Stimulated activated naive B cell treated with anti-CD40 and anti-IgM and Interleukin-4, amounts not matched to agents 10 μg/mL and 1 μg/mL and 100 μg/mL, for 72 hours (primary cell): Measurements from ENCODE around the gene POMGNT2.

Experiments
- ATAC-seq, 2 donors: fragments of 150-1000 bp; cut with Tn5 transposase; replicated peaks; 2 replicates each; pipeline ENCODE4 v1.10.0; 2021; ENCODE audit warnings: moderate library complexity in 1 of 2
- DNase-seq: peaks from one replicate; pipeline ENCODE4 v3.0.0; 2021
- H3K27ac Mint-ChIP-seq: one replicate; pipeline ENCODE4 v1.8.0; 2022; ENCODE audit warnings: mild to moderate bottlenecking, mixed read lengths
- H3K27me3 Mint-ChIP-seq, 2 donors: one replicate each; pipeline ENCODE4 v1.8.0; 2022; ENCODE audit warnings: mixed read lengths in 2 of 2
- H3K36me3 Mint-ChIP-seq, 2 donors: one replicate each; pipeline ENCODE4 v1.8.0; 2022; ENCODE audit warnings: mixed read lengths in 2 of 2, mild to moderate bottlenecking in 1 of 2
- H3K4me1 Mint-ChIP-seq, 2 donors: one replicate each; pipeline ENCODE4 v1.8.0; 2022; ENCODE audit warnings: mixed read lengths in 2 of 2, mild to moderate bottlenecking in 1 of 2
- H3K4me3 Mint-ChIP-seq, 2 donors: one replicate each; pipeline ENCODE4 v1.8.0; 2022; ENCODE audit warnings: mild to moderate bottlenecking in 2 of 2, mixed read lengths in 2 of 2, moderate library complexity in 1 of 2
- H3K9me3 Mint-ChIP-seq, 2 donors: one replicate each; pipeline ENCODE4 v1.8.0; 2022; ENCODE audit warnings: mixed read lengths in 2 of 2, mild to moderate bottlenecking in 1 of 2

POMGNT2 gene

GRCh38 chr3:43105596-43106292, at the start of gene POMGNT2:
Gene POMGNT2 (minus strand): TSS chr3:43106079. CDS start chr3:43081431, 24,648 bp downstream.
- peaks cover 0 to 7% of the 10 kb centered on the region in 2 donors for H3K27me3 Mint-ChIP-seq
- H3K27ac Mint-ChIP-seq, result peak within 1 kb of the TSS; percentile 31
- H3K4me1 Mint-ChIP-seq, result peaks cover 9 to 14% of the 10 kb centered on the region in 2 donors
- H3K4me3 Mint-ChIP-seq, result peak within 1 kb of the TSS; percentile 83 to 89
- DNase-seq (peak; percentile 72), ATAC-seq (peak; percentile 98)
- H3K36me3 Mint-ChIP-seq, result no peaks in the 10 kb centered on the region
- H3K9me3 Mint-ChIP-seq, result no peaks in the 10 kb centered on the region

- DNase-seq, result no peak
- no peak for ATAC-seq
- H3K36me3 Mint-ChIP-seq, result no peaks in the 10 kb centered on the region
- H3K27me3 Mint-ChIP-seq, result peaks cover 12 to 17% of the 10 kb centered on the region in 2 donors
- H3K4me3 Mint-ChIP-seq, result no peak overlapping the region
- H3K27ac Mint-ChIP-seq, result no peak overlapping the region
- H3K9me3 Mint-ChIP-seq, result no peaks in the 10 kb centered on the region
- H3K4me1 Mint-ChIP-seq, result no peaks in the 10 kb centered on the region
These were observed 49.1 kb upstream of the POMGNT2 start for GRCh38 chr3:43154980-43155379.

- DNase-seq, result no peak
- no peak for ATAC-seq
- Mint-ChIP-seq H3K27me3 (peaks cover 8 to 17% of the 10 kb centered on the region in 2 donors), H3K36me3 (no peaks in the 10 kb centered on the region), H3K4me1 (no peaks in the 10 kb centered on the region), H3K4me3 (no peak overlapping the region), H3K27ac (no peak overlapping the region), H3K9me3 (peaks cover 5 to 8% of the 10 kb centered on the region in 2 donors)
These were observed 47.6 kb upstream of the POMGNT2 start for GRCh38 chr3:43153216-43154083.

GRCh38 chr3:43152649-43153048, 46.8 kb upstream of the POMGNT2 start:
- Mint-ChIP-seq H3K27ac (no peak overlapping the region), H3K9me3 (peaks cover 5 to 8% of the 10 kb centered on the region in 2 donors), H3K27me3 (peaks cover 6 to 17% of the 10 kb centered on the region in 2 donors), H3K36me3 (no peaks in the 10 kb centered on the region), H3K4me1 (no peaks in the 10 kb centered on the region), H3K4me3 (no peak overlapping the region)
- no peak for ATAC-seq
- no peak for DNase-seq

- Mint-ChIP-seq H3K27ac (no peak overlapping the region), H3K27me3 (peaks cover 6 to 9% of the 10 kb centered on the region in 2 donors), H3K36me3 (no peaks in the 10 kb centered on the region), H3K9me3 (peaks cover 7 to 8% of the 10 kb centered on the region in 2 donors), H3K4me1 (no peaks in the 10 kb centered on the region), H3K4me3 (no peak overlapping the region)
- no peak for DNase-seq
- no peak for ATAC-seq
These were observed 42.2 kb upstream of the POMGNT2 start for GRCh38 chr3:43148033-43148432.

GRCh38 chr3:43146599-43146998, 40.7 kb upstream of the POMGNT2 start:
- H3K36me3 Mint-ChIP-seq, result no peaks in the 10 kb centered on the region
- H3K27ac Mint-ChIP-seq, result no peak overlapping the region
- H3K9me3 Mint-ChIP-seq, result peaks cover 7 to 8% of the 10 kb centered on the region in 2 donors
- no peak for DNase-seq
- no peak overlapping the region for H3K4me3 Mint-ChIP-seq
- no peak for ATAC-seq
- H3K27me3 Mint-ChIP-seq, result peaks cover 0 to 6% of the 10 kb centered on the region in 2 donors
- H3K4me1 Mint-ChIP-seq, result no peaks in the 10 kb centered on the region

GRCh38 chr3:43144761-43145490, 39.0 kb upstream of the POMGNT2 start:
- Mint-ChIP-seq H3K4me3 (no peak overlapping the region), H3K27me3 (peaks cover 0 to 6% of the 10 kb centered on the region in 2 donors), H3K36me3 (no peaks in the 10 kb centered on the region), H3K9me3 (peaks cover 7 to 8% of the 10 kb centered on the region in 2 donors), H3K4me1 (no peaks in the 10 kb centered on the region), H3K27ac (no peak overlapping the region)
- ATAC-seq (no peak), DNase-seq (no peak)

GRCh38 chr3:43142472-43142871, 36.6 kb upstream of the POMGNT2 start:
- Mint-ChIP-seq H3K4me1 (no peaks in the 10 kb centered on the region), H3K27ac (no peak overlapping the region), H3K9me3 (peaks cover 0 to 5% of the 10 kb centered on the region in 2 donors), H3K36me3 (no peaks in the 10 kb centered on the region), H3K27me3 (peaks cover 0 to 6% of the 10 kb centered on the region in 2 donors), H3K4me3 (no peak overlapping the region)
- DNase-seq (no peak), ATAC-seq (no peak)

- no peak for ATAC-seq
- Mint-ChIP-seq H3K36me3 (no peaks in the 10 kb centered on the region), H3K27ac (no peak overlapping the region), H3K4me1 (no peaks in the 10 kb centered on the region), H3K4me3 (no peak overlapping the region), H3K9me3 (peaks cover 8 to 12% of the 10 kb centered on the region in 2 donors), H3K27me3 (peaks cover 0 to 6% of the 10 kb centered on the region in 2 donors)
- no peak for DNase-seq
These were observed 32.8 kb upstream of the POMGNT2 start for GRCh38 chr3:43138488-43139231.

GRCh38 chr3:43132870-43133636, 27.2 kb upstream of the POMGNT2 start:
- Mint-ChIP-seq H3K36me3 (no peaks in the 10 kb centered on the region), H3K4me3 (no peak overlapping the region), H3K9me3 (peaks cover 8 to 12% of the 10 kb centered on the region in 2 donors), H3K27ac (no peak overlapping the region), H3K4me1 (no peaks in the 10 kb centered on the region), H3K27me3 (no peaks in the 10 kb centered on the region)
- DNase-seq, result no peak
- no peak for ATAC-seq

GRCh38 chr3:43132193-43132592, 26.3 kb upstream of the POMGNT2 start:
- no peak for DNase-seq
- Mint-ChIP-seq H3K27me3 (no peaks in the 10 kb centered on the region), H3K27ac (no peak overlapping the region), H3K9me3 (peaks cover 8 to 9% of the 10 kb centered on the region in 2 donors), H3K36me3 (no peaks in the 10 kb centered on the region), H3K4me3 (no peak overlapping the region), H3K4me1 (no peaks in the 10 kb centered on the region)
- ATAC-seq, result no peak

GRCh38 chr3:43128464-43128863, 22.6 kb upstream of the POMGNT2 start:
- Mint-ChIP-seq H3K27ac (no peak overlapping the region), H3K9me3 (peaks cover 5 to 12% of the 10 kb centered on the region in 2 donors), H3K36me3 (peaks cover 0 to 4% of the 10 kb centered on the region in 2 donors), H3K4me3 (no peak overlapping the region), H3K4me1 (no peaks in the 10 kb centered on the region), H3K27me3 (no peaks in the 10 kb centered on the region)
- no peak for ATAC-seq
- DNase-seq, result no peak

GRCh38 chr3:43126536-43126935, 20.7 kb upstream of the POMGNT2 start:
- ATAC-seq (no peak), DNase-seq (no peak)
- no peak overlapping the region for H3K4me3 Mint-ChIP-seq
- peaks cover 8 to 12% of the 10 kb centered on the region in 2 donors for H3K9me3 Mint-ChIP-seq
- peaks cover 0 to 4% of the 10 kb centered on the region in 2 donors for H3K36me3 Mint-ChIP-seq
- H3K27me3 Mint-ChIP-seq, result no peaks in the 10 kb centered on the region
- H3K27ac Mint-ChIP-seq, result no peak overlapping the region
- no peaks in the 10 kb centered on the region for H3K4me1 Mint-ChIP-seq
